GM03348 (cell line): Measurements from ENCODE around the gene NCOA6.
"Not testable (repeated sequence)": the region's sequence is repeated elsewhere in the genome, so short reads cannot be mapped to it uniquely, and the experiment has no call there.

ENCODE experiments used
- DNase-seq: peaks from one replicate; pipeline ENCODE4 v3.0.0; 2012; ENCODE audit warnings: low spot score

Gene NCOA6

GRCh38 chr20:34719242-34720017, 106.0 kb downstream of the NCOA6 start:
- not testable (repeated sequence) for DNase-seq

- no peak for DNase-seq
Observed at GRCh38 chr20:34717230-34718095, 108.0 kb downstream of the NCOA6 start.

- DNase-seq, result no peak
Observed at GRCh38 chr20:34716921-34717229, 108.6 kb downstream of the NCOA6 start.

GRCh38 chr20:34715384-34715783, 110.1 kb downstream of the NCOA6 start:
- DNase-seq, result peak; percentile 14

- not testable (repeated sequence) for DNase-seq
Observed at GRCh38 chr20:34713944-34714515, 111.4 kb downstream of the NCOA6 start.

GRCh38 chr20:34713194-34713943, 112.1 kb downstream of the NCOA6 start:
- DNase-seq, result peak; percentile 81

DNA sequence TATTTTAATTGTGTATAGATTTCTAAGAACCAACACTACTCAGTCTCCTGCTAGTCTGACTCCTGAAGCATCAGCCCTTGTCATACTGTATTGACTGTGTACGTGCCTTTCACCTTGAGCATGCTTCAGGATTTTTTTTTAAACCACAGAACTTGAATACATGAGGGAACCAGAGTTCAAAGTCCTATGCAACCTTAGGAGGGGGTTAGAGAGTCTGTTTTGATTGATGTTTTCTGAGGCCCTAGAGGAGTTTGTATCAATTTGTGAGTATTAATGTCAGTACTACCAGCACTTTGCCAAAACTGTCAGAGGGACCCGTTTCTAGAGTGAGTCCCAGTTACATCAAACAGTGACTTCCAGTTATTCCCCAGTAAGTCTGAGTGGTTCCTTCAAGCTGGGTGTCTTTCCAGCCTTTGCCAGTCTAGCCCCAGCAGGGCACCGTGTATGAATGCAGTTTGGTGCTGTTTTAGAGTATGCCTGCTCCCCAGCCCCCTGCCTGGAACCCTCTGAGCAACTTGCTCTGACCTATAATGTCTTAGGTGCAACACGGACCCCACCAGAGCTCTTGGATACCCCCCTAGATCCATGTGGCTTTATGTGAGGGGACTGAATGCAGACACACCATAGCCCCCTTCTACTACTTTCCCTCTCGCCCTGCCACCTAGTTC, 112.8 kb downstream of the NCOA6 start:
- DNase-seq, result no peak

GRCh38 chr20:34711813-34712430, 113.5 kb downstream of the NCOA6 start:
- no peak for DNase-seq

DNA sequence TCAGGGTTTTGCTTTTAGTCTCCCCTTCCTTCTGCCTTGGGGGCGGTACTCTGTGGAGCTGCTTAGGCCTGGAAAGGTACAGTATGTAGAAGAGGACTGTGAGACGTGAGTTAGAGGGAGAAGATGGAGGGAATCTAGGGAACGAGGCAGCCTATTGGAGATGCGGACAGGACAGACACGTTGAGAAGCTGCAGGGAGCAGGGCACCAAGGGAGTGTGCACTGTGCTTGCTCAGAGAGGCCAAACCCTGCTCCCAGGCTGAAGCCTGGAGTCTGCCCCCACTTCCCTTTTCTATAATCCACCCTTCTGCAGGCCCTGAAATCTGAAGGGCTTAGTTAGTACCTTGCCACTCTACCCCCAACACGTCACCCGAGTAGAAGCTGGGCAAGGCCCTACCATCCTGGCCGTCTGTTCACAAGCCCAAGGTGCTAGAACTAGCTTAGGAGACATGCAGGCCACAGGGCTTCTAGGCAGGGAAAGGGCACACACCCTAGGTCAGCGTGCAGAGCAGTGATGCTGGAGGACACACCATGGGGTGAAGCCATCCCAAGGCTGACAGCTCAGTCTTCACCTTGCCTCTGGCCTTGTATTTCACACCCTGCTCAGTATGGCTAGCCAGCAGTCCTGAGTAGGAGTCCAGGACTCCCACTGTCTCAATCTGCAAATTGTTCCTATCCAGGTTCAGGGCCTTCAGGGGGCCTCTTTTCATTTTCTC, 114.4 kb downstream of the NCOA6 start:
- DNase-seq, result no peak

DNA sequence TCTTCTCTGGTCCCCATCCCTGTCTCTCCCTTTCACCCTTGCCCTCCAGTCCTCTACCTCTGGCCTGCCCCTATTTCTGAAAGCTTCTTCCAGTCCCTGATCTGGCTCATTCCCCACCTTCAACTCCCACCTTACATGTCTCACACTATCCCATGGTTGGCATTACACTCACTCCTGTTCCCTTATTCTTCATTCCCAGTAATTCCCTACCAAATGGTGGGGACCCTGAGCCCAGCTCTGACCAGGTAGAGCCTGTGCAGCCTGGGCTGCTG, 114.9 kb downstream of the NCOA6 start:
- DNase-seq, result no peak

- peak; percentile 68 for DNase-seq
Observed at GRCh38 chr20:34709831-34710567, 115.5 kb downstream of the NCOA6 start.

DNA sequence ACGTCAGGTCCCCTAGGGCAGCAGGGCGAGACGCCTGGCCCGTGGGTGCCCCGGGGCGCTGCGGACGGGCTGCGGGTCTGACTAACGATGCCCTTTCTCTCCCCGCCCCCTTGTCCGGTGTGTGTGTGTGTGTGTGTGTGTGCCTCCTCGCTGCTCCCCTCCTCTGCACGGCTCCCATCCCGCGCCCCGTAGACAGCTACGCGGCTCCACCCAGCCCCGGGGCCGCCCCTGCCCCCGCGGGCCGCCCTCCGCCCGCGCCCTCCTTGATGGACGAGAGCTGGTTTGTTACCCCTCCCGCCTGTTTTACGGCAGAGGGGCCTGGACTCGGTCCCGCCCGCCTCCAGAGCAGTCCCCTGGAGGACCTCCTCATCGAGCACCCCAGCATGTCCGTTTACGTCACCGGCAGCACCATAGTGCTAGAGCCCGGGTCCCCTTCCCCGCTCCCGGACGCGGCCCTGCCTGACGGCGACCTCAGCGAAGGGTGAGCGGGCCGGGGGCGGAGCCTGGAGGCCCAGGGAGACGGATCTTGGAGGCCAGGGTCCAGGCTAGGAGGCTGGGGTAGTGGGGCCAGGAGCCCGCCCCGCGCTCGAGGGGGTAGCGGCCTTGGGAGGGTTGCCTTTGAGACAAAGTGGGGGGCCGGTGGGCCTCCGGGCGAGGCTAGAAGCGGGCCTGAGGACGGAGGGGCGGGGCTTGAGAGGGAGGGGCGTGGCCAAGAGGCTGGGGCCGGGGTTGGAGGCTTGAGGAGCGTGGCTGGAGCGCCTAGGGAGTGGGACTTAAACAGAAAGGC, 116.2 kb downstream of the NCOA6 start:
- peak; percentile 86 for DNase-seq

GRCh38 chr20:34708621-34709043, 116.8 kb downstream of the NCOA6 start:
- DNase-seq, result peak; percentile 67

- DNase-seq, result no peak
Observed at GRCh38 chr20:34706912-34707784, 118.3 kb downstream of the NCOA6 start.

DNA sequence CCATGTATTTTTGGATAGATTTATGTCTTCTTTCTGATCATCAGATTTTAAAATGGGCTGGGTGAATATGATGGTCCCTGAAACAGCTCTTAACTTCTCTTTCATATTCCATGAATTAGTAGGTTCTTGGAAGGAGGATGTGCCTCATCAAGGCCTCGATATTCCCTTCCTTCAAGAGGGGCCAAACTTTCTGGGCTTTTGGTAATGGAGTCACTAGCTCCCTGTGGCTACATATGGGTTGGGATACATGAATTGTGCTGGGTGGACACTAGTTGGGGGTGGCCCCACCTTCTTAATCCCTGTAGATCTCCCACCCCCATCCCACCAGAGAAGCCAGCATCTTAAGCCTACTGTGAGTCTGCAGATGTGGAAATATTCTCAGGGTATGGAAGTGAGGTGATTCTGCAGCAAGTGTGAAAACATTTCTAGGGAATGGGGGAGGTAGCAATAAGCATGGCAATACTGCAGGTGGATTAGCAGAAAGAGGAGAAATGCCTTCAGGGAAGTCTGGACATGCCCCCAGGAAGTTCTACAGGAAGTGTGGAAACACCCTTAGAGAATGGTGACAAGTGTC, 119.1 kb downstream of the NCOA6 start:
- DNase-seq, result no peak

DNA sequence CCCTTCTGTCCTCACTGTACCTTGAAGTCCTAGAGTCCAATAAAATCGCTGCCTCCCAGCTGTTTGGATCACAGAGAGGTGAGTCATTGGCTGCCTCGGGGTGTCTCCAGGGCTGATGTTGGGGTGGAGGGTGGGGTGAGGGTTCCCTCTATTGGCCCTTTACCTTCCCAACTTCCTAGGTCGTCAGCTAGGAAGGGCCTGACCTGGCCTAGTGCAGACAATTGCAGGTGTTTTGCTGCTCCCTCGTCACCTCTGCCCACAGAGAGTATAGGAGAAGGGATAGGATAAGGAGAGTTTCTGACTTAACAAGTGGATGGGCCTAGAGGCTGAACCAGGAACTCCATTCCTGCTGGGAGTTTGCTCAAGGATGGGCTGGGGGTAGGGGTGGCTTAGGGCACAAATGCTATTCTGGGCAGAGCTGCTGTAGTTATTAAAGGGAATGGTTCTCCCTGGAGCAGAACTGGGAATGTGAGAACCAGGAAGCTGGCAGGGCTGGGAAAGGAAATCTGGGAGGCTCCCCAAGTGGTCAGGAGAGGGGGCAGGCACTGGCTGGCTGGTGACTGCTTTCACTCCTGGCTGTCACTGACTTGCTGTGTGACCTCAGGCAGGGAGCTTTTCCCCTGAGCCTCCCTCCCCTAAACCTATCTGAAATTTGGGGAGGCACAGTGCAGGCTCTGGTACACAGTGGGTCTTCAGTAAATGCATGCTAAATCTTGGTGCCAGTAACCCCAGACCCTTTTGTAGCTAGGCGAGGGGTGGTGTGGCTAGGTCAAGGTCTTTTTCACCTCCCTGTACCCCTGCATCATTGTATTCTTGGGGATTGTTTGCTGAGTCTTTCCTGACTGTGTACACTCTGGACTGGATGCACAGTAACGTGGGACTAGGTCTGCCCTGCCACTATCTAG, 119.8 kb downstream of the NCOA6 start:
- DNase-seq, result peak; percentile 56

GRCh38 chr20:34705008-34705396, 120.4 kb downstream of the NCOA6 start:
- peak; percentile 34 for DNase-seq
